Tibial nerve (tissue), 3 donors: ENCODE measurements around the gene SPECC1.

Experiments
- CTCF ChIP-seq, 5 experiments: fragments of 200-600 bp in 3 of 5; fragments of 450-650 bp in 2 of 5; sonication (generic) in 3 of 5; IDR thresholded peaks; one replicate each; pipeline ENCODE4 v1.5.1; 2016 to 2019; ENCODE audit warnings: antibody characterized with exemption in 5 of 5, mild to moderate bottlenecking in 3 of 5, moderate library complexity in 2 of 5
- POLR2A ChIP-seq, 2 donors: fragments of 450-650 bp; IDR thresholded peaks; one replicate each; pipeline ENCODE4 v1.6.1; 2017; ENCODE audit warnings: antibody characterized with exemption in 2 of 2, mild to moderate bottlenecking in 2 of 2, moderate library complexity in 2 of 2

- TF ChIP-seq CTCF (IDR thresholded peaks at IDR 0.05) (no peak), POLR2A (IDR thresholded peaks at IDR 0.05) (no peak)
Measured at GRCh38 chr17:20141198-20141972, 132.2 kb downstream of the SPECC1 start.
